ENCODE results near the gene TTYH3.

Gene TTYH3

GRCh38 chr7:2646336-2646679 is 14.5 kb downstream of the TTYH3 start:
- Mint-ChIP-seq H3K4me1 (peaks cover 16% of the 10 kb centered on the region), H3K27ac (no peak overlapping the region)

GRCh38 chr7:2646680-2647571 is 15.1 kb downstream of the TTYH3 start:
- Mint-ChIP-seq H3K4me3 (no peak overlapping the region), H3K27me3 (no peaks in the 10 kb centered on the region), H3K36me3 (no peaks in the 10 kb centered on the region), H3K27ac (no peak overlapping the region), H3K9me3 (no peaks in the 10 kb centered on the region), H3K4me1 (peaks cover 16% of the 10 kb centered on the region)

More at GRCh38 chr7:2646336-2646679, 14.5 kb downstream of the TTYH3 start:
- Mint-ChIP-seq H3K9me3 (no peaks in the 10 kb centered on the region), H3K36me3 (no peaks in the 10 kb centered on the region), H3K27me3 (no peaks in the 10 kb centered on the region), H3K4me3 (no peak overlapping the region)

- no peaks in the 10 kb centered on the region for H3K9me3 Mint-ChIP-seq
- H3K36me3 Mint-ChIP-seq, result no peaks in the 10 kb centered on the region
- no peak overlapping the region for H3K4me3 Mint-ChIP-seq
- no peaks in the 10 kb centered on the region for H3K27me3 Mint-ChIP-seq
- H3K4me1 Mint-ChIP-seq, result peaks cover 16% of the 10 kb centered on the region
- H3K27ac Mint-ChIP-seq, result no peak overlapping the region
Measured at GRCh38 chr7:2647594-2648172, 15.9 kb downstream of the TTYH3 start.

- H3K9me3 Mint-ChIP-seq, result no peaks in the 10 kb centered on the region
- H3K36me3 Mint-ChIP-seq, result no peaks in the 10 kb centered on the region
- no peak overlapping the region for H3K4me3 Mint-ChIP-seq
- H3K4me1 Mint-ChIP-seq, result peaks cover 13% of the 10 kb centered on the region
- no peaks in the 10 kb centered on the region for H3K27me3 Mint-ChIP-seq
- H3K27ac Mint-ChIP-seq, result no peak overlapping the region
Measured at GRCh38 chr7:2649139-2649838, 17.5 kb downstream of the TTYH3 start.

- H3K27ac Mint-ChIP-seq, result no peak overlapping the region
Measured at GRCh38 chr7:2649991-2650390, 18.2 kb downstream of the TTYH3 start.

GRCh38 chr7:2650451-2650850 is 18.7 kb downstream of the TTYH3 start:
- Mint-ChIP-seq H3K4me3 (no peak overlapping the region), H3K27me3 (no peaks in the 10 kb centered on the region), H3K4me1 (peaks cover 3% of the 10 kb centered on the region), H3K27ac (no peak overlapping the region), H3K36me3 (no peaks in the 10 kb centered on the region), H3K9me3 (no peaks in the 10 kb centered on the region)

More at GRCh38 chr7:2649991-2650390, 18.2 kb downstream of the TTYH3 start:
- no peak overlapping the region for H3K4me3 Mint-ChIP-seq
- H3K36me3 Mint-ChIP-seq, result no peaks in the 10 kb centered on the region
- H3K27me3 Mint-ChIP-seq, result no peaks in the 10 kb centered on the region
- peaks cover 7% of the 10 kb centered on the region for H3K4me1 Mint-ChIP-seq
- no peaks in the 10 kb centered on the region for H3K9me3 Mint-ChIP-seq

GRCh38 chr7:2651336-2651735 is 19.6 kb downstream of the TTYH3 start:
- Mint-ChIP-seq H3K27me3 (no peaks in the 10 kb centered on the region), H3K9me3 (no peaks in the 10 kb centered on the region), H3K4me3 (no peak overlapping the region), H3K4me1 (no peaks in the 10 kb centered on the region), H3K27ac (no peak overlapping the region), H3K36me3 (no peaks in the 10 kb centered on the region)

GRCh38 chr7:2651847-2652735 is 20.3 kb downstream of the TTYH3 start:
- Mint-ChIP-seq H3K4me1 (no peaks in the 10 kb centered on the region), H3K9me3 (no peaks in the 10 kb centered on the region), H3K4me3 (no peak overlapping the region)

GRCh38 chr7:2652736-2653060 is 20.9 kb downstream of the TTYH3 start:
- H3K9me3 Mint-ChIP-seq, result no peaks in the 10 kb centered on the region
- no peaks in the 10 kb centered on the region for H3K4me1 Mint-ChIP-seq
- no peak overlapping the region for H3K27ac Mint-ChIP-seq
- no peaks in the 10 kb centered on the region for H3K27me3 Mint-ChIP-seq
- no peak overlapping the region for H3K4me3 Mint-ChIP-seq
- no peaks in the 10 kb centered on the region for H3K36me3 Mint-ChIP-seq

More at GRCh38 chr7:2651847-2652735, 20.3 kb downstream of the TTYH3 start:
- Mint-ChIP-seq H3K27ac (no peak overlapping the region), H3K27me3 (no peaks in the 10 kb centered on the region), H3K36me3 (no peaks in the 10 kb centered on the region)

GRCh38 chr7:2654059-2654458 is 22.3 kb downstream of the TTYH3 start:
- no peaks in the 10 kb centered on the region for H3K36me3 Mint-ChIP-seq
- no peak overlapping the region for H3K4me3 Mint-ChIP-seq
- H3K27ac Mint-ChIP-seq, result no peak overlapping the region
- H3K27me3 Mint-ChIP-seq, result no peaks in the 10 kb centered on the region
- H3K4me1 Mint-ChIP-seq, result no peaks in the 10 kb centered on the region
- no peaks in the 10 kb centered on the region for H3K9me3 Mint-ChIP-seq

GRCh38 chr7:2655870-2656614 is 24.3 kb downstream of the TTYH3 start:
- H3K27me3 Mint-ChIP-seq, result no peaks in the 10 kb centered on the region
- H3K4me1 Mint-ChIP-seq, result no peaks in the 10 kb centered on the region
- H3K9me3 Mint-ChIP-seq, result no peaks in the 10 kb centered on the region
- no peak overlapping the region for H3K4me3 Mint-ChIP-seq
- no peaks in the 10 kb centered on the region for H3K36me3 Mint-ChIP-seq
- no peak overlapping the region for H3K27ac Mint-ChIP-seq

GRCh38 chr7:2657208-2657607 is 25.4 kb downstream of the TTYH3 start:
- Mint-ChIP-seq H3K36me3 (no peaks in the 10 kb centered on the region), H3K4me3 (no peak overlapping the region), H3K27me3 (no peaks in the 10 kb centered on the region), H3K4me1 (no peaks in the 10 kb centered on the region), H3K27ac (no peak overlapping the region), H3K9me3 (no peaks in the 10 kb centered on the region)

GRCh38 chr7:2657920-2658671 is 26.3 kb downstream of the TTYH3 start:
- no peaks in the 10 kb centered on the region for H3K4me1 Mint-ChIP-seq
- H3K27ac Mint-ChIP-seq, result no peak overlapping the region
- no peaks in the 10 kb centered on the region for H3K36me3 Mint-ChIP-seq
- no peaks in the 10 kb centered on the region for H3K9me3 Mint-ChIP-seq
- H3K4me3 Mint-ChIP-seq, result no peak overlapping the region
- no peaks in the 10 kb centered on the region for H3K27me3 Mint-ChIP-seq

GRCh38 chr7:2658941-2659340 is 27.2 kb downstream of the TTYH3 start:
- Mint-ChIP-seq H3K27ac (no peak overlapping the region), H3K9me3 (no peaks in the 10 kb centered on the region), H3K4me1 (no peaks in the 10 kb centered on the region)

More at GRCh38 chr7:2658941-2659340, 27.2 kb downstream of the TTYH3 start:
- Mint-ChIP-seq H3K27me3 (no peaks in the 10 kb centered on the region), H3K36me3 (no peaks in the 10 kb centered on the region), H3K4me3 (no peak overlapping the region)

Measured in activated naive CD4-positive, alpha-beta T cell treated with anti-CD3 and anti-CD28 coated beads, Interleukin-2, amount 50 U/mL, for 24 hours (primary cell).